GM23338 (cell line): ENCODE data around the gene GPR153.

Source experiments
- CREB1 ChIP-seq: fragments of 250-450 bp; sonication (Bioruptor Pico); IDR thresholded peaks from 2 replicates; pipeline ENCODE4 v1.5.0; 2020; ENCODE audit warnings: low read depth, mild to moderate bottlenecking, moderate library complexity
- CTCF ChIP-seq, 2 experiments: fragments of 200-600 bp in 1 of 2; sonication (generic) in 1 of 2; conservative IDR thresholded peaks; 2 replicates each; pipeline versions ENCODE4 v1.5.1 to v1.6.1; 2016 to 2017; ENCODE audit warnings: antibody characterized with exemption in 2 of 2, low read depth in 2 of 2, mild to moderate bottlenecking in 2 of 2, moderate library complexity in 1 of 2
- EZH2 ChIP-seq: fragments of 200-600 bp; sonication (generic); IDR thresholded peaks from one replicate; pipeline ENCODE4 v1.8.0; 2017; ENCODE audit warnings: antibody characterized with exemption, mild to moderate bottlenecking, low read depth; ENCODE audit not compliant: unreplicated experiment
- EZH2phosphoT487 ChIP-seq: fragments of 200-600 bp; sonication (generic); IDR thresholded peaks from one replicate; pipeline ENCODE4 v1.8.1; 2018; ENCODE audit warnings: antibody characterized with exemption; ENCODE audit not compliant: unreplicated experiment
- POLR2AphosphoS5 ChIP-seq: IDR thresholded peaks from 2 replicates; pipeline ENCODE4 v1.6.1; 2016; ENCODE audit warnings: antibody characterized with exemption, low read depth
- REST ChIP-seq: IDR thresholded peaks from one replicate; pipeline ENCODE4 v1.6.1; 2018; ENCODE audit warnings: antibody characterized with exemption; ENCODE audit not compliant: unreplicated experiment
- ZNF462 ChIP-seq: fragments of 250-450 bp; sonication (Bioruptor Pico); IDR thresholded peaks from 2 replicates; pipeline ENCODE4 v1.5.0; 2020; ENCODE audit warnings: mild to moderate bottlenecking, moderate library complexity

GRCh38 chr1:6261615-6261995 is 707 bp upstream of the GPR153 start:
- TF ChIP-seq EZH2, result no peak
- no peak for TF ChIP-seq CTCF (conservative IDR thresholded peaks at IDR 0.05; ENCODE audit: low read depth in 2 of 2)
- TF ChIP-seq REST, result no peak
- no peak for TF ChIP-seq EZH2phosphoT487
- no peak for TF ChIP-seq CREB1 (CRISPR knock-in tag)
- no peak for TF ChIP-seq POLR2AphosphoS5
- TF ChIP-seq ZNF462 (CRISPR knock-in tag), result no peak
